Stimulated activated CD4-positive, alpha-beta T cell treated with anti-CD3 and anti-CD28 coated beads, Interleukin-4, amount 100 ng/mL, for 1 hour (primary cell): ENCODE results near the gene IL22RA1.
A peak's percentile ranks its signal among the peaks of the same experiment; 100 is the strongest.

Experiments used
- DNase-seq: peaks from one replicate; pipeline ENCODE4 v3.0.0-alpha.2; 2020

Gene IL22RA1, protein sequence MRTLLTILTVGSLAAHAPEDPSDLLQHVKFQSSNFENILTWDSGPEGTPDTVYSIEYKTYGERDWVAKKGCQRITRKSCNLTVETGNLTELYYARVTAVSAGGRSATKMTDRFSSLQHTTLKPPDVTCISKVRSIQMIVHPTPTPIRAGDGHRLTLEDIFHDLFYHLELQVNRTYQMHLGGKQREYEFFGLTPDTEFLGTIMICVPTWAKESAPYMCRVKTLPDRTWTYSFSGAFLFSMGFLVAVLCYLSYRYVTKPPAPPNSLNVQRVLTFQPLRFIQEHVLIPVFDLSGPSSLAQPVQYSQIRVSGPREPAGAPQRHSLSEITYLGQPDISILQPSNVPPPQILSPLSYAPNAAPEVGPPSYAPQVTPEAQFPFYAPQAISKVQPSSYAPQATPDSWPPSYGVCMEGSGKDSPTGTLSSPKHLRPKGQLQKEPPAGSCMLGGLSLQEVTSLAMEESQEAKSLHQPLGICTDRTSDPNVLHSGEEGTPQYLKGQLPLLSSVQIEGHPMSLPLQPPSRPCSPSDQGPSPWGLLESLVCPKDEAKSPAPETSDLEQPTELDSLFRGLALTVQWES

DNA sequence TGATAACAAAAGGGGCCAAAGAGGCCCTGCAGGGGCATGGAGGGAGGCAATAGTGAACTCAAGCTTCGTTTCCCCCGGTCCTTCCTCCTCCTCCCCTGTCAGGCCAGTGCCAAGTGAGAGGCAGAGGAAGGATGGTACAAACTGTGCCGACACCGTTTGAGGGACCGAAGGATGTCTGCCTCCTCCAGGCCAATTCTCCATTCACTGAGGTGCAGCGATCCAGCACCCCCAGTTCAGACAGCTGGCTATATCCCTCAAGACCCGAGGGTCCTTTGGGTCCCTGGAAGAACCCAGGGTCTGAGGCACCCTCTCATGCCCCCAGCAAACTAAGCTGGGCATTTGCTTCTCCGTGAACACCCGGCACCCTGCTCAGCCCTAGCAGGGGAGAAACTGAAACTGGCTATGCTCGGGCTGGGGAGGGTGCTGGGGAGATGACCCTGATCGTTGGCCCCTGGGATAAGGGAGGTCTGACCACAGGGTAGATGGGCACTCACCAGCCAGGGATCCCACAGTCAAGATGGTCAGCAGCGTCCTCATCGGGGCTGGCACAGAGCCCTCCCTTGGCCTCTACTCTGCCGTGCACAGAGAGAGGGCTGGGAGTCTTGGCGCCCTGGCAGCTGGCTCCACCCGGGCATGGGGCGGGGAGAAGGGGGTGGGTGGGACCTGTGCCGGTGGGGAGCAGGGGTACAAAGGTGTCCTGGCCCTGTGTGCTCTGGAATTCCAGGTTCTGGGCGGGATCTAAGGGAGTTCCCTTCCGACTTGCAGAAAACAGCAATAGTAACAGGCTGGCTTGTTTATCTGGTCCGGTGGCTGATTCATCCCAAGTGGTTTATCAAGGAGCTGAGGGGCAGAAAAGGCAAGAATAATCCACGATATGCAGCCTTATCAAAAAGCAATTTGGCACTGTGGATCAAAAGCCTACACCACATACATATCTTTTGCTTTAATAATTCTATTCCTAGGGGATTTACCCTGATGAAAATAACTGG is at the start of gene IL22RA1:
IL22RA1 (minus strand) TSS at position 595 of the 989 bp plus-strand sequence; CDS start at position 537, 58 bp downstream.
- DNase-seq: no peak

DNA sequence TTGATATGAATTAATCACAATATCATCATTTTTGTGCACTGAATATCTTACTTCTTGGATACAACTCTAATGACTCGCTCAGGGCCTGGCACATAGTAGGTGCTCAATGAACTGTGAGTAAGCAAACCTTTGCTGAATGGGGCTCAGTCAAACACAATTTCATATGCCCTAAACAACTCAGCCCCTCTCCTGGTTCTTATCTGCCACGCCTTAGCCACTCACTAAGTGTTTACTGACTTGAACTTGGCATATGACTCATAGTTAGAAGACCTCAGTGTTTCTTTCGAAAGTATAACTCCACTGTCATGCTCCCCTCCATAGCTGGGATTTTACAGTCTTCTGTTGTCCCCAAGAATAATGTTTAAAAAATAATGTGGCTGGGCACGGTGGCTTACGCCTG is 48.9 kb upstream of the IL22RA1 start:
- DNase-seq: peak; percentile 29

DNA sequence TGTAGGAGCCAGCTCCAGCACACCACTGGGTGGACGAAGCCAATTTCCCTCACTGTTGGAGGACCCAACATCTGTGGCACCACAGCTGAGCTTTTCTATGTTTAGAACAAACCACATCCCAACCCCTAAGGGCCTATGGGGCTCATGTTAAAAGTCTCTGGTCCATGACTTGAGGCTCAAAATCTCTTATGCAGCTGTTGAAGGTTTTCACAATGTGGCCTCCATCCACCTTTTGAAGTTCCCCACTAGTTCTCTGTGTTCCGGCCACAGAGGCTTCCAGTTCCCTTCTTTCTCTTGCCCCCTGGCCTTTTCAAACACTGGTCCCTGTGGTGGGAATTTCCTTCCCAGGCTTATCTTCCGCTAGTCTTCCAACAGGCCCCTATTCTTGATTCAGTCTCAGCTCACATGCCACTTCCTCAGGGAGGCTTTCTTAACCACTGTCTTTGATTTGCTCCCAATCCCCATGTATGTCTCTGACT is 48.1 kb upstream of the IL22RA1 start:
- DNase-seq: no peak

DNA sequence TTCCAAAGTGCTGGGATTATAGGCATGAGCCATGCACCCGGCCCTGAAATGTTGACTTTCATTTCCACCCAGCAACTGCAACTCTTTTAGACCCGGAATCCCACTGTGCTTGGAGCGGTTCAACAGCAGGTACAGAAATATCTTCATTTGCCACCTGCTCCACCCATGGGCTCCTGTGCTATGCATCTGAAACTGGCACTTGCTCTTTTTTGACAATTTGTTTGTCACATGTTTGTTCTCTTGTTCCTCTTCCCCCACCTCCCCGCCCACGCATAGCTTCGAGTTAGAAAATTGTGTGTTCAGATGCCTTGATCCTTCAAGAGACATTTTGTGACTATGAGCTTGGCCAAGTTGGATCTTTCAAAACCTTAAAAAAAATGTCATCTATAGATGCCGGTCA is 46.6 kb upstream of the IL22RA1 start:
- DNase-seq: peak; percentile 44

DNA sequence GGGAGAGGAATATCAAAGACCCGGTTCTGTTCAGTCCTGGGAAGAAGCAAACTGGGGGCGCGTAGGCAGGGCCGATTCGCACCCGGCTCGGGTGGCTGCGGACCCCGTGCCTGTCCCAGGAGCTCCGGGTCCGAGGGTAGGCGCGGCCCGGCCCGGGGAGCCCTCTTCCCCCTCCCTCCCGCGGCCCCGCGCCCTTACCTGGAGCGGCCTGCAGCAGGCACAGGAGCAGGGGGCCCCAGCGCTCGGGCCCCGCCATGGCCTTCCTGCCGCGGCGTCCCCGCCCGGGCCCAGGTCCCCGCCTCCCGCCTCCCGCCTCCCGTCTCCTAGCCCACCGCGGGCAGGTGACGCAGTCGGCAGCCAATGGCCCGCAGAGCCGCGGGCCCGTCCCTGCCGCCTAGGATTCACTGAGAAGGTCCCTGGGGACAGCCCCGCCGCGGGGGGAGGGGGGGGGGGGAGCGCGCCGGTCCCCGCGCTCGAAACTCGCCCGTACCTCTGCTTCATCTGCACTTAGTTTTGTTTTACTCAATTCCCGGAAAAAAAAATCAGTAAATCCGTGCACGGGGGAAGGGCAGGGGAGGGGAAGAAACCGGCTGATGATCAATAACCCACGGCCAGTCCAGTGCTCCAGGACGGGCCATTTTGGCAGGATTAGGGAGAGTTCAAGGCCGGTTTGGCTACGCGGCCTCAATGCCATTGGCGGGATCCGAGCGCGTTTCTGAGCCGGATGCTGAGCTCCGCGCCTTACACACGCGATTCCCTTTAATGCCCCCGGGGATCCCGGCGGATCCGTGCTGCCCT is 44.3 kb upstream of the IL22RA1 start, which contains the start of gene IFNLR1:
IFNLR1 (minus strand) TSS at position 297 of the 798 bp plus-strand sequence; CDS start at position 256, 41 bp downstream.
- peak; percentile 85 for DNase-seq

DNA sequence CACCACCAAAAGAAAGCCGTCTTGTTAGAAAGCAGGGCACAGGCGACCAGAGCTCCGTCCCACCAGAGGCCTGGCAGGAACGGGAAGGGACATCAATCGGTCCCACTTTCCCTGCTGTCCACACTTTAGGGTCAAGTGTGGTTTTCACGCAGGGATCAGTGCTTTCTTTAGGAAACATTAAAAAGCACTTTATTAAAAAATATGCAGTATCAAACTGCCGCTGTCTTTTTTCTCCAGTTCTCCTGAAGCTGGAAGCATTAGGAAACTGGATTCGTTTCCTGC is 43.7 kb upstream of the IL22RA1 start:
- DNase-seq: no peak

DNA sequence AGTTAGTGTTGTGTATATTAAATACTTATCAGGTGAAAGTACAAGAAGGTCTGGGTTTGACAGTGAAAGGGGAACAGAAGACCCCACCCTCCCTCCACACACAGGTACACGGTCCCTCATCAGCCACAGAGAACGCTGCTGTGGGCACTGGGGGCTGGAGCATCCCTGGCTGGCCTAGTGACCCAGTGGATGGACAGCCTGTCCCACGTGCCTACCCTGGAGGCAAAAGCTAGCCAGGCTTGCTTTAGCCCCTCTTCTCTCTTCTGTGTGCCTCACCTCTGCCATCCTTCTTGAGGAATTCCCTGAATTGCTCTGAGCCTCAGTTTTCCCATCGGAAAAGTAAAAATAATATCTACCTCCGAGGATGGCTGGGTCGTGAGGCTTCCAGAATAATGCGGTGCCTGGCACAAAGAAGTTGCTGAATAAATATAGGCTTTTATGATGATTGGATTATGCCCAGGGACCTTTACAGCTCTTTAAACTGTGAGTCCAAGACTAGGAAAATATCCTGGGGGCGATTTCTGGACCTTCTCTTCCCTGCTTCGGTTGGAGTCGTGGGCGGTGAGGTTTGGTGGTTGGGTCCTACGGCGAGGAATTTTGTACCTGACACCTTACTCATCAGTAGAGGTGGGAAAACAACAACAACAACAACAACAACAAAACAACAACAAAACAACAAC is 43.2 kb upstream of the IL22RA1 start:
- no peak for DNase-seq

DNA sequence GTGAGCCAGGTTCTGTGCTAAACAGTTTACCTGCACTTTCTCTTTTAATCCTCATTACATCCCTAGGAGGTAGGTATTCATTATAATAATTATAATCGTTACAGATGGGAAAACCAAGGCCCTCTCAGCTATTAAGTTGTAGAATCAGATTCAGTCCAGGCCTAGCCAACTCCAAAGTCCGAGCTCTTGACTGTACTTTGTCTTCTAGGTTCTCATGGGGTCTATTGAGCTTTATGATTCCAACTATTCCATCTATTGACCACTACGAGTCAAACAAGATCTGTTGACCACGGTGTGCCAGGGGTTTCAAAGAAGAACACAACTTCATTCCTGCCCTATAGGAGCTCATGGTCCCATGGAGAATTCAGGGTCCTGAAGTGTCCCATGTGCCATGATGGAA is 42.1 kb upstream of the IL22RA1 start:
- DNase-seq: no peak

DNA sequence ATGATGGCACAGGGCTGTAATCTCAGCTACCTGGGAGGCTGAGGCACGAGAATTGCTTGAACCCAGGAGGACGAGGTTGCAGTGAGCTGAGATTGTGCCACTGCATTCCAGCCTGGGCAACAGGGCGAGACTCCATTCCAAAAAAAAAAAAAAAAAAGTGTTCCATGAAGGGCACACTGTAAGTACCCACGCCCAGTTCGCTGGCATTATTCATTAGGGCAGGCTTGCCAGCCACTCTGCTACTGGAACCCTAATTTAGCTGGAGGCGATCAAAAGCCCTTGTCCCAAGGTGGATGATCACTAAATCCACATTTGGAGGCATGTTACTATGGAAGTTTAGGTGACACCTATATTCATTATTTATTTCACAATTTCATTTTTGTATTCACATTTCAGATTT is 39.1 kb upstream of the IL22RA1 start:
- no peak for DNase-seq

DNA sequence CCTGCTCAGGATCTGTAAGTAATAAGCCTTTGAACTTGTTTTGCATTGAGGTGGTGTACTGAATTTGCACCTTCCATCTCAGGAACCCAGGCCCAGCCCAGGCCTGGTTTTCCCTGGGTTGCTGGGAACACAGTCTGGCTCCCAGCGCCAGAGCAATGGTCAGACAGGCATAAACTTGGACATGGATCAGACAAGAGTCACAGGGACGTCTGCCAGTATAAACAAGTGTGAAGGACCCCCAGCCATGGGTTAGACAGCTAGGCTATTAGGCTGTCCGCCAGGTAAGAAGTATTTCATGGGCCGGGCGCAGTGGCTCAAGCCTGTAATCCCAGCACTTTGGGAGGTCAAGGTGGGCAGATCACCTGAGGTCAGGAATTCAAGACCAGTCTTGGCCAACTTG is 38.7 kb upstream of the IL22RA1 start:
- no peak for DNase-seq

DNA sequence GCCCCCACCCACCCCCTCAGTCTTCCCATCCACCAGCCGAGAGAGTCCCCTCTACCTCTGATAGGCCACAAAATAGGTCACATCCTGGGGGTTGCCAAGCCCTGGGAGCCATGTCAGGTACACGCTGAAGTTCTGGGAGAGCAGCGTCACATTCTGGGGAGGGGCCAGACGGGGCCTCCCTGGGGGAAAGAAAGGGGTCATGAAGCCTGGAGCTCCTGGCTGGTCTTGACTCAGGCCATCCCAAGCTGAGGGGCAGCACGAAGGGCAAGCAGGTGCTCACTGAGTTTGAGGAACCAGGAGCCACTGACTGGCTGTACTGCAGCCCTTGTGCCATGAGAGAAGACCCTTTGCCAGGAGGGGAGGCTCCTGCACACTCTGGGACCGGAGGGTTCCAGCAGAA is 37.7 kb upstream of the IL22RA1 start:
- no peak for DNase-seq

DNA sequence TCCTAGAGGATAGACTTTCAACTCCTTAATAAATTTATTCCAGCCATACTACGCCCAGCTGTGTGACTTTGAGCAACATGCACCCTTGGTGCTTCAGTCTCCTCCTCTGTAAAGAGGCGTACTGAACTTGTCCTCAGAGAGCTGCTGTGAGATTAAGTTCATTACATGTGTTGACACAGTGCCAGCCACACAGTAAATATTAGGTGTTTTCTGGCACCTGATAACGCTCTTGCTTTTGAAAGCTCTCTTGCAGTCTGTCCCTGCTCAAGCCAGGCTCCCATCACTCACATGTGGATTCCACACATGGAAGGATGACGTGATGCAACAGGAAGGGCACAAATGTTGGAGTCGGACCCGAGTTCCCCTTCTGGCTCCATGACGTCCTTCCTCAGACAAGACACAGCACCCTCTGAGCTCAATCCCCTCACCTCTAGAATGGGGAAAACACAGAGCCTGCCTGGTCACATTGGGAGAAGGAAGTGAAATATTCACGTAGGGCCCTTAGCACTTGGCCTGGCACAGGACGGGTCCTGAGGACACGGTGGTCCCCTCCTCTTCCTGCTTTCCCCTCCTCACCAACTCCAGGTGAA is 36.4 kb upstream of the IL22RA1 start:
- no peak for DNase-seq

DNA sequence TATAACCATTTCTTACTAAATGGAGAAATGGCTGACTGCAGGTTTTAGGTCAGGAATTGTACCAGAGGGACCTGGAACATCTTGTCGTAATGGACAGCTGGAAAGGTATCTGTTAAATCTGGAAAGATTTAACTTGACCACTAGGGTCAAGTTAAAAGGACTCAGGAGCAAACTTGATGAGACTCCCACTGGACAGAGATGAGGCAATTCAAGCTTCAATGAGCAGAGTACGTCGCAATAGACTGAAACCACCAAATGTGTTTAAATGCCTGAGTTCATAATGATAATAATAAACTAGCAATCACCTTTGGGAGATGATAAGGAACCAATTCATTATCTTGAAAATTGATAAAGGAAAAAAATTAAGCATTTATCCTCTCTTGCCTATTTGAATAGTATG is 35.5 kb upstream of the IL22RA1 start:
- DNase-seq: no peak

DNA sequence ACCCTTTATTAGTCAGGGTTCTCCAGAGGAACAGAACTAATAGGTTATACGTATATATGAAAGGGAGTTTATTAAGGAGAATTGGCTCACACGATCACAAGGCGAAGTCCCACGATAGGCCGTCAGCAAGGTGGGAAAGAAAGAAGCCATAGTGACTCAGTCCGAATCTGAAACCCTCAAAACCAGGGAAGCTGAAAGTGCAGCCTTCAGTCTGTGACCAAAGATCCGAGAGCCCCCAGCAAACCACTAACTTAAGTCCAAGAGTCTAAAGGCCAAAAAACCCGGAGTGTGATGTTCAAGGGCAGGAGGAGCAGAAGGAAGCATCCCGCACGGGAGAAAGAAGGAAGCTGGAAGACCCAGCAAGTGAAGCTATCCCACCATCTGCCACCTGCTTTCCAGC is 34.2 kb upstream of the IL22RA1 start:
- DNase-seq: no peak

DNA sequence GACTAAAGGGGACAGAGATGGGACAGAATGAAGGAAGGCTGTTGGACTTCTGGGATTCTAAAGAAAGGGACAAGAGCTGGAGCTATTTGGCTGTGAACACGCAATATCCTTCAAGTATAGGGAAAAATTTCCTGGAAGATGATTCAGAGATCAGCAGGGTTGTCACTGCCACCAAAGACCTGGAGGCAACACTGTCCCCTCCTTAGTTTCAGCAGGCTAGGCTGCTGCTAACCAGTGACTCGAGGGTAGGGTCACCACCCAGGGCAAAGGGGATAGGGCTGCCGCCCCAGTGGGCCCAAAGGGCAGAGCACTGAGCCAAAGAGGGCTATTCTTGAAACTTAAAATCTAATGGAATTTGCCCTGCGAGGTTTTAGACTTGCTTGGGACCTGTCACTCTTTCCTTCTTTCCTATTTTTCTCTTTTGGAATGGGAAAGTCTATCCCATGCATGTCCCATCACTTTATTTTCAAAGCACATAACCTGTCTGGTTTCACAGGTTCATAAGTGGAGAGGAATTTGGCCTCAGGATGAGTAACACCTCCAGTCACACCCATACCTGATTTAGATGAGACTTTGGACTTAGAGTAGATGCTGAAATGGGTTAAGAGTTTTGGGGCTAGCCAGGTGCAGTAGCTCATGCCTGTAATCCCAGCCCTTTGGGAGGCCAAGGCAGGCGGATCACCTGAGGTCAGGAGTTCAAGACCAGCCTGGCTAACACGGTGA is 32.3 kb upstream of the IL22RA1 start:
- no peak for DNase-seq

DNA sequence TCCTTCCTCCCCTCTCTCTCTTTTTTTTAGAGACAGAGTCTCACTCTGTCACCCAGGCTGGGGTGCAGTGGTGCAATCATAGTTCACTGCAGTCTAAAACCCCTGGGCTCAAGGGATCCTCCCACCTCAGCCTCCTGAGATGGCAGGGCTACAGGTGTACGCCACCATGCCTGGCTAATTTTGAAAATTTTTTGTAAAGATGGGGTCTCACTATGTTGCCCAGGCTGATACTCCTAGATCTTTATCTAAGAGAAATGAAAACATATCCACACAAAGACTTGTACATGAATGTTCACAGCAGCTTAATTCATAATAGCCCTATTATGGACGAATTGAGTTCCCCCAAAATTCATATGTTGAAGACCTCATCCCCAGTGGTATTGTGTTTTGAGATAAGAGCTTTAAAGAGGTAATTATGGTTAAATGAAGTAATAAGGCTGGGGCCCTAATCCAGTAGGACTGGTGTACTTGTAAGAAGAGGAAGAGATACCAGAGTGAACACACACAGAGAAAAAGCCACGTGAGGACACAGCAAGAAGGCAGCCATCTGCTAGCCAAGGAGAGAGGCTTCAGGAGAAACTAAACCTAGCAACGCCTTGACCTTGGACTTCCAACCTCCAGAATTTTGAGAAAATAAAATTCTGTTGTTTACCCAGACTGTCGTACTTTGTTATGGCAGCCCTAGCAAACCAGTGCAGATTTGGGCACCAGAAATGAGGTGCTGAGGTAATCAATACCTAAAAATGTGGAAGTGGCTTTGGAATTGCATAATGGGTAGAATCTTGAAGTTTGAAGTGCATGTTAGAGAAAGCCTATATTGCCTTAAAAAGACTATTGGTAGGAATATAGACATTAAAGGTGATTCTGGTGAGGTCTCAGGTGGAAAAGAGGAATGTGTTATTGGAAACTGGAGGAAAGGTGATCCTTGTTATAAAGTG is 31.0 kb upstream of the IL22RA1 start:
- DNase-seq: no peak

DNA sequence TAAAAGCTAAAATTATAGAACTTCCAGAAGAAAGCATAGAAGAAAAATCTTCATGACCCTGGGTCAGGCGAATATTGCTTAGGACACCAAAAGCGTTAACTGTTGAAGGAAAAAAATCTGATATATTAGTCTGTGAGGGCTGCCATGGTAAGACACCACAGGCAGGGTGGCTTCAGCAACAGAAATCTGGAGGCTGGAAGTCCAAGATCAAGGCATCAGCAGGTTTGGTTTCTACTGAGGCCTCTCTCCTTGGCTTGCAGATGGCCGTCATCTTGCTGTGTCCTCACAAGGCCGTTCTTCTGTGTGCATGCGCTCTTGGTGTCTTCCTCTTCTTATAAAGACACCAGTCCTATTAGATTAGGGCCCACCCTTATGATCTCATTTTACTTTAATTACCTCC is 29.7 kb upstream of the IL22RA1 start:
- no peak for DNase-seq

DNA sequence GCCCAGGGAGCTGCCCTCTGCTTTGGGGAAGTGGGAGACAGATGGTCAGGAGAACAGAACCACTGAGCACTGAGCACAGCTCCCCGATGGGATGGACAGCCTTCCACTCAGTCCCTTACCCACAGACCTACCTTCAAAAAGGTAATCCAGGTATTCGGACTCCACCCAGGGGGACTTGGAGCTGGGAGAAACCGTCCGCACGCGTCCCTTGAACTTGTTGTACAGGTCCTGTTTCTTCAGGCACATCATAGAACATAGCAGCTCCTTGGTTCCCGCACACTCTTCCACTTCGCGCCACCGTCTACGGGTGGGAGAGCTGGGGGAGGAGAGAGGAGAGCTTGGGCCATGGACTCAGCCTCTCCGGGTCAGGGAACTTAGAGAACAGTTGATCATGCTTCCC is 26.3 kb upstream of the IL22RA1 start:
- no peak for DNase-seq

DNA sequence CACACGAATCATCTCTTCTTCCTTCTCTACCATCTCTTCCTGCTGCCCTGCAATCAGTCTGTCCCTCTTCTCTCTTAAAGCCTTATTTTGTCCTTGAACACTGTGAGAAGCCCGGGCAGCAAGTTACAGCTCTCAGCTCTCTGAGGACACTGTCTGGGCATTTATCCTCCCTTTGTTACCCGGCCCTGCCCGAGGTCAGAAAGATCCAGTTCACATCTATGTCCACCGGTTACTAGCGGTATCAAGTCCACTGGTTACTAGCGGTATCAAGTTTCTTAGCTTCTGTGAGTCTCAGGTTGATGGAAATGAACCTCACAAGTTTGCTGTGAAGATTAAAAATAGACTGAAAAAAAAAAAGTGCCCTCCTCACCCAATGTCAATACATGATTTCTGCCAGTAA is 25.3 kb upstream of the IL22RA1 start:
- DNase-seq: no peak

DNA sequence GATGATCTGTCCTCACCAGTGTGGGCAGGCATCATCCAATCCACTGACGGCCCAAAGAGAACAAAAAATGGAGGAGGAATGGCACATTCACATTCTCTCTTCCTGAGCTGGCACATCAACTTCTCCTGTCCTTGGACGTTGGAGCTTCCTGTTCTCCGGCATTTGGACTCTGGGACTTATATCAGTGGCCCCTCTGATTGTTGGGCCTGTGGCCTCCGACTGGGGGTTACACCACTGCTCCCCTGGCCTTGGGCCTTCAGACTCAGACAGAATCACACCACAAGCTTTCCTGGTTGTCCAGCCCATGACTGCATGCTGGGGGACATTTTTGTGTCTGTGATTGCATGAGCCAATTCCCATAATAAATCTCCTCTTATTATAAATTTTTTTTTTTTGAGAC is 24.1 kb upstream of the IL22RA1 start:
- DNase-seq: no peak
